ENCODE results near the gene TNS1.

- TF ChIP-seq POLR2A (IDR thresholded peaks at IDR 0.05) (no peak), CTCF (IDR thresholded peaks at IDR 0.05) (no peak)
These were observed 21.5 kb upstream of the TNS1 start for GRCh38 chr2:218024336-218024735.

All from Peyer's patch (tissue), 4 donors.